DLD1 (cell line): ENCODE measurements around the gene RCCD1.

Experiments
- in situ Hi-C: cut with HindIII; loops from 2 replicates; pipeline ENCODE4 v1.10.0; 2017; ENCODE audit warnings: low sequenced_read_pairs

RCCD1 gene

DNA sequence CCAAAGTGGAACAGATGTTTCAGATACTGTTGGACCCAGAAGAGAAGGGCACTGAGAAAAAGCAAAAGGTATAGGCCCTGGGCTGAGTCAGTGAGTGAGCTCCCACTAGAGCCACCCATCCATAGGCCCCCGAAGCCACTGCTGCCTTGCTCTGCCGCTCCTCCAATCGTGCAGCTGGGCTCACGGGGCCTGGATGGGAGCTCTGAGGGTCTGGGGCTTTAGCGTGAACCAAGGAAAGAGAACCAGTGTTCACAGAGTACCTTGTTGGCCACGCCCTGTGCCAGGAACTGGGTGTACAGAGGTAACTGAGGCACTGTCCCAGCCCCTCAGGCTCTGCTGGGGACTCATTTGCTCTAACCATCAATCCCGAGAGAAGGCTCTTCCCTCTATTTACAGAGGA lies 14.9 kb upstream of the RCCD1 start:
- in situ Hi-C loops, result loop anchor here (25.0 kb wide), 1 partner anchor 452 kb away; no protein-coding TSS in a partner anchor

- in situ Hi-C loops, result loop anchor here (25.0 kb wide), 1 partner anchor 454 kb away; no protein-coding TSS in a partner anchor
Observed at GRCh38 chr15:90941038-90941437, 13.6 kb upstream of the RCCD1 start.

DNA sequence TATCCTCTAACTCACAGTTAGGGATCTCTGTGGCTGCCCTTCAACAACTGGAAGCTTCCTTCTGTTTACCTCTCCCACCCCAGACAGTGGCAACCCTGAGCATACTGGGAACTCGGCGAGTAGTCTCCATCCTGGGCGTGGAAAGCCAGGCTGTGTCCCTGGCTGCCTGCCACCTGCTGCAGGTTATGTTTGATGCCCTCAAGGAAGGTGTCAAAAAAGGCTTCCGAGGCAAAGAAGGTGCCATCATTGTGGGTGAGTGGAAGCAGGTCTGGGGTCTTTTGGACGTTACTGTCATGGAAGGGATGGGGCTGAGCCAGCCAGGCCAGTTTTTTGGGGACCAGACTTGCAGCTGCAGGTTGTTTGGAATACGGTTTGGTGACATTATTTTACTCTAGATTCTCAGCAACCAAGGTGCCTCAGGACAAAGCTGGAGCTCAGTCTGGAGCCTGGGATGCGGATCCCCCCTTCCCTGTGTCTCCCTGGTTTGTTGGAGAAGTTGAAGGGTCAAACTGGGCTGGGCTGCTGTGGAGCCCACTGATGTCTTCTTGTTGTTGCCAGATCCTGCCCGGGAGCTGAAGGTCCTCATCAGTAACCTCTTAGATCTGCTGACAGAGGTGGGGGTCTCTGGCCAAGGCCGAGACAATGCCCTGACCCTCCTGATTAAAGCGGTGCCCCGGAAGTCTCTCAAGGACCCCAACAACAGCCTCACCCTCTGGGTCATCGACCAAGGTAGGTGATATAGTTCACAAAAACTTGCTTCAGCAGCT lies 12.1 kb upstream of the RCCD1 start:
- in situ Hi-C loops, result loop anchor here (25.0 kb wide), 1 partner anchor 455 kb away; no protein-coding TSS in a partner anchor

GRCh38 chr15:90945091-90945490 lies 9.6 kb upstream of the RCCD1 start:
- in situ Hi-C loops, result loop anchor here (25.0 kb wide), 1 partner anchor 458 kb away; no protein-coding TSS in a partner anchor

- in situ Hi-C loops, result loop anchor here (25.0 kb wide), 1 partner anchor 459 kb away; no protein-coding TSS in a partner anchor
Observed at GRCh38 chr15:90946538-90946937, 8.1 kb upstream of the RCCD1 start.

DNA sequence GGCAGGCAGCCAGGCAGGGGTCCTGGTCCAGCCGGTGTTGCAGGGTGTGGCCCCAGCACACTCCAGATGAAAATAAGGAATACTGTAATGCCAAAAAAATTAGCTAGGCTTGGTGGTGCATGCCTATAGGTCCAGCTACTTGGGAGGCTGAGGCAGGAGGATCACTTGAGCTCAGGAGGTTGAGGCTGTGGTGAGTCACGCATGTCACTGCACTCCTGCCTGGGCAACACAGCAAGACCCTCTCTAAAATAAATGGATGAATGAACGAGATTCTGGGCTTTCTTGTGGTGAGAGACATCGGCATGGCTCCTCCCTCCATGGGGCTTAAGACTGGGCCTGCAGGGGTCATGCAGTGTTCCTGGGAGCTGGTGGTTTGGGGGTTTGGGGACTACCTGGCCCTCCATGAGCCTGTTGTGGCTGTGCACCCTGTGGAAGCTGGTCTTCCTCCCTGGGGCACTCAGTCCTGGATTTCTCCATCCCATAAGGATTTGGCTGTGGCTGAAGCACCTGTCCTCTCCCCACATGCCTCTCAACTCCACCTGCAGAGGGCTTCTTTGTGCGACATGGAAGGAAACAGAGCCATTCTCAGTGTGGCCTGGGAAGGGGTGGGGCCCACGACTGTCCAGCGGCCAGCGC lies 7.6 kb upstream of the RCCD1 start:
- in situ Hi-C loops, result loop anchor here (25.0 kb wide), 1 partner anchor 460 kb away; no protein-coding TSS in a partner anchor

DNA sequence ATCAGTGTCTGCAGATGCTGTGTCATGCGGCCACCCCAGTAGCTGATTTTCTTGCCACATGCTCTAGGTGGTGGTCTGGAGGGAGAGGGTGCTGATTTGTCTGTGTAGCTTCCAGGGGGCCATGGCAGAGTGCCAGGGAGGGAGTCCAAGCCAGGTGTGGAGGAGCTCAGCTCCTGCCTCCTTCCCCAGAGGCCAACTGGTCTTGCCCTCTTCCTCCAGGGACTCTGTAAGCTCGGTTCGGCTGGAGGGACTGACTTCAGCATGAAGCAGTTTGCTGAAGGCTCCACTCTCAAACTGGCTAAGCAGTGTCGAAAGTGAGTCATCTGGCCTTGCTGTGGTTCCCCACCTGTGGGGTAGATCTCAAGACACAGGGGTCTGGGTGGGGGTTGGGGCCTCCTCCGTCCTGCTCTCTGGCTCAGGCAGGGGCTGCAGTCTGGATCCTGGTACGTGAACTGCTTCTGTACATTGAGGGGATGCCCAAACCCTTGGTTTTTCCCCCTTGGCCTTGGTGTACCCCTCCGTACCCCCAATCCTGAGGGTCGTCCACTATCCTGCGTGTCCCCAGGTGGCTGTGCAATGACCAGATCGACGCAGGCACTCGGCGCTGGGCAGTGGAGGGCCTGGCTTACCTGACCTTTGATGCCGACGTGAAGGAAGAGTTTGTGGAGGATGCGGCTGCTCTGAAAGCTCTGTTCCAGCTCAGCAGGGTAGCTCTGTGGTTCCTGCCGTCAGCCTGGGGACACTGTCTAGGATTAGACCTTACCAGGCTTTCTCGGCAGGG lies 6.9 kb upstream of the RCCD1 start:
- in situ Hi-C loops, result loop anchor here (25.0 kb wide), 1 partner anchor 460 kb away; no protein-coding TSS in a partner anchor

GRCh38 chr15:90948506-90948905 lies 6.2 kb upstream of the RCCD1 start:
- in situ Hi-C loops, result loop anchor here (25.0 kb wide), 1 partner anchor 461 kb away; no protein-coding TSS in a partner anchor

DNA sequence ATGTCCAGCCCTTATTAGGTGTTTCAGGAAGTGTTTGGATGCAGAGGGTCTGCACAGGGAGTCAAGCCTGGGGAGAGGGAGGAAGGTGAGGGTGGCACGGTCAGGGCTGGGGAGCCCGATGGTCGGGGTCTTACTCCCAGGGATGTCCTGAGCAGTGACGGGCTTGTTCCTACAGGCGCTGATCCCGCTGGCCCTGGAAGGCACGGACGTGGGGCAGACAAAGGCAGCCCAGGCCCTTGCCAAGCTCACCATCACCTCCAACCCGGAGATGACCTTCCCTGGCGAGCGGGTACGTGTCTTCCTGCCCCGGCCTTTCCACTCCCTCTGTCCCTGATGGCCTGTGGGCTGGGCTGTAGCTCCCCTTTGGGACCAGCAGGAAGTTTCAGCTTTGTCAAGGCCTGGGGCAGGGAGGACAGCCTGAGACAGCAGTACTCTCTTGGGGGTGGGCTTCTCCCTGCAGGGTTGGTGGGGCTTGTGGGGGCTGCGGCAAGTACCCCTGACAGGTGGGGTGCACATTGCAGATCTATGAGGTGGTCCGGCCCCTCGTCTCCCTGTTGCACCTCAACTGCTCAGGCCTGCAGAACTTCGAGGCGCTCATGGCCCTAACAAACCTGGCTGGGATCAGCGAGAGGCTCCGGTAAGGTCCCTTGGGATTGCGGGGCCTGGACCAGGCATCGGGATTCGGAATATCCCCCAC lies 4.6 kb upstream of the RCCD1 start:
- in situ Hi-C loops, result loop anchor here (25.0 kb wide), 1 partner anchor 463 kb away; no protein-coding TSS in a partner anchor

DNA sequence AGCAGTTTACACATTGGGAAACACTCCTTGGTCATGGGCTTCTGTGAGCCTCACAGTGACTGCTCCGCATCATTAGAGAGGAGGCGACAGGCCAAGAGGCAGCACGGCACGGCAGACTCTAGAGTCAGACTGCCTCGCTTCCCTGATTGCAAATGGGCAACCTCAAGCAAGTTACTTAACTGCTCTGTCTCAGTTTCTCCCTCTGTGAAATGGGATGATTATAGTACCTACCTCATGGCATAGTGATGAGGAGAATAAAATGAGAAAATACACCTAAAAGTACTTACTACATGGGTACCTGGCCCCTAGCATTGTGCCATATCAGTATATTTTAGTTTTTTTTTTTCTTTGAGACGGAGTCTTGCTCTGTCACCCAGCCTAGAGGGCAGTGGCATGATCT lies 4.0 kb upstream of the RCCD1 start:
- in situ Hi-C loops, result no loop called here

DNA sequence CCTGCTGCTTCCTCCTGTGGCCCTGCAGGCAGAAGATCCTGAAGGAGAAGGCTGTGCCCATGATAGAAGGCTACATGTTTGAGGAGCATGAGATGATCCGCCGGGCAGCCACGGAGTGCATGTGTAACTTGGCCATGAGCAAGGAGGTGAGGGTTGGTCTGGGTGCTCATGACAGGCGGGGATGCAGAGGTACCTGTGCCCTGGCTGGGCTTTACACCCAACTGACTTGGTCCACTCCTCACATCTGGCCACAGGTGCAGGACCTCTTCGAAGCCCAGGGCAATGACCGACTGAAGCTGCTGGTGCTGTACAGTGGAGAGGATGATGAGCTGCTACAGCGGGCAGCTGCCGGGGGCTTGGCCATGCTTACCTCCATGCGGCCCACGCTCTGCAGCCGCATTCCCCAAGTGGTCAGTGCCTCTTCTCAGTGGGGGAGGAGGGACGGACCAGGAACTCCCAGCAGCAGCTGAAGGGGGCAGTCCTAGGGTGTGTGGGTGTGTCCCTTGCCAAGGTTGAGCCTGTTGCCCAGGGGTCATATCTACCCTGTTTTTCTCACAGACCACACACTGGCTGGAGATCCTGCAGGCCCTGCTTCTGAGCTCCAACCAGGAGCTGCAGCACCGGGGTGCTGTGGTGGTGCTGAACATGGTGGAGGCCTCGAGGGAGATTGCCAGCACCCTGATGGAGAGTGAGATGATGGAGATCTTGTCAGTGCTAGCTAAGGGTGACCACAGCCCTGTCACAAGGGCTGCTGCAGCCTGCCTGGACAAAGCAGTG lies 1.6 kb upstream of the RCCD1 start:
- in situ Hi-C loops, result no loop called here

GRCh38 chr15:90953947-90954711 lies 555 bp upstream of the RCCD1 start:
- in situ Hi-C loops, result no loop called here

DNA sequence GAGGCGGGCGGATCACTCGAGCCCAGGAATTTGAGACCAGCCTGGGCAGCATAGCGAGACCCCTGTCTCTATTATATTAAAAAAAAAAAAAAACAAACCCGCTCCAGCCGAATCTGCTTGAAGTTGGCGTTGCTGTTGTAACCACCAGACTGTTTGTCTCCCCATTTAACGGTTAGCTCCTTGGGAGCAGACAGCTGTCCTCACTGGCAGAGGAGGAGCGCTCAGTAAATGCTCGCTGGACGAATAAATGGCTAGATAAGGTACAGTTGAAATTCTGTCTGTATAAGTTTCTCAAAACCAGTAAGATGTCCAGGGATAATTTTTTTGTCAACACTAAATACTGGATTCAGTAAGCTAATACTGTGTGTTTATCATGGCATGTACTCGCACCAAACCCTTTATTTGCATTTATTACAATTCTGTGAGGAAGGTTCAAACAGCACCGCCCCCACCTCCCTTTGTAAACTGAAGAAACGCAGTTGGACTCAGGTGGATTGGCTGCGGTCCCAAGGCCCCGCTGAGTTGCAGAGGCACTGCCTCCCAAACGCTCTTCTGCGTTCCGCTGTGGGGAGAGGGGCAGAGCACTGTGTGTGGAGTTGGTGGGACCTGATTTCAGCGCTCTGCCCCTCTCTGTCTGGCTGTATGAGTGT lies 1.1 kb downstream of the RCCD1 start:
- in situ Hi-C loops, result no loop called here

GRCh38 chr15:90956274-90957030 lies 1.8 kb downstream of the RCCD1 start:
- in situ Hi-C loops, result no loop called here

GRCh38 chr15:90957031-90957790 lies 2.5 kb downstream of the RCCD1 start:
- in situ Hi-C loops, result no loop called here

DNA sequence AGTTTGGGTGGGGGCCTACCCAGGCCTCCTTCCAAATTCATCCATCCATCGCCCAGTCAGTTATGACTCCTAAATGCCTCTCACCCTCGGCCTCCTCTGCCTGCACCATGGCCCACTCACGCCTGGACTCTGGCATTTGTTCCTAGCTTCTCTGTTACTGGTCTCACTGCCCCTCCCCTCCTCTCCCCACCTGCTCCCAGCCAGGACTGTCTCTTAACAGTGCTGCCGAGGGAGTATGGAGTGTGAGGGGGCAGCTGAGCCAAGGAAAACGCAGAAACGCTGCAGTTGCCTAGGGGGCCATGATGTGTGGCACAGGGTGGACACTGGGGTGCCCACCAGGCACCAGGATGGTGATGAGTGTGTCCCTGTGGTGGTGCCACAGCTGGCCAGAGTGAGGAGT lies 3.1 kb downstream of the RCCD1 start:
- in situ Hi-C loops, result no loop called here

- in situ Hi-C loops, result no loop called here
Observed at GRCh38 chr15:90959028-90959595, 4.4 kb downstream of the RCCD1 start.
